Measurements from ENCODE around the gene EIF4B. TPM values are rescaled to one million over a fixed set of nuclear protein-coding genes. Genes with fewer than 3 reads are reported as not detected.

The EIF4B gene
- total RNA-seq, 2 experiments from 2014 or later, result 264 to 382 TPM

DNA sequence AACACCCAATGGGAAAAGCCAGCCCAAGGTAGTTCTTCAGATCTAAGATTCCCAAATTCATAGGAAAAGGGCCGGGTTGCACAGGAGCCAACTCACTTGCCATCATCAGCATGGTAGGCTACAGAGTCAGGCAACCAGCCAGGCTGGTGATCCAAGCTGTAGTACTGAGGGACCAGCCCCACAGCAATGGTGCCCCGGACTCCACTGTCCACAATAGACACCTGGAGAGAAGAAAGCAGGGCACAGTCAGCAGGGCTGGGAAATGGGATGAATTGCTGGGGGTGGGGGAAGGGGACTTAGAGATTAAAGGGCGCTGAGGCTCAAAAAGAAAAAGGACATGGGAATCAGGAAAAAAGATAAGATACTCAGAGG is 68.7 kb downstream of the EIF4B start:
- CTCF ChIA-PET, result interaction anchor here (1.6 to 8.6 kb wide), 2 partner anchors 10 to 24 kb away, joined by 6 to 109 read pairs; no protein-coding TSS in a partner anchor
- no peak overlapping the region for H3K4me3 Mint-ChIP-seq
- H3K27me3 Mint-ChIP-seq, result no peaks in the 10 kb centered on the region
- no peaks in the 10 kb centered on the region for H3K9me3 Mint-ChIP-seq (ENCODE audit: low read depth)
- no peak overlapping the region for H3K27ac Mint-ChIP-seq
- peaks cover 18% of the 10 kb centered on the region for H3K36me3 Mint-ChIP-seq
- H3K4me1 Mint-ChIP-seq, result peaks cover 19% of the 10 kb centered on the region
- ATAC-seq, result no peak
- DNase-seq, result no peak

DNA sequence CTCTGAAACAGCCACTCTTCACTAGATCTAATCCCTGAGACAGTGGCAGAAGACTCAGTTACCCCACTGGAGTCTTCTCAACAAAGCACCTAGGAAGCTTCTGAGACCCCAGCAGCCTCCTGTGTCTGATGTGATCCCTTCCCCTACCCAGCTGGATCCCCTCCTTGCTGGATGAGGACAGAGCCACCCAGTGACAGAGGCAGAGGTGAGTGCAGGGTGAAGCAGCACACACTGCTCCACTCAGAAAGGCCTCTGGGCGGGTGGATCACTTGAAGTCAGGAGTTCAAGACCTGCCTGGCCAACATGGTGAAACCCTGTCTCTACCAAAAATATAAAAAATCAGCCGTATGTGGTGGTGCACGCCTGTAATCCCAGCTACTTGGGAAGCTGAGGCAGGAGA is 70.2 kb downstream of the EIF4B start:
- no peak overlapping the region for H3K4me3 Mint-ChIP-seq
- DNase-seq (no peak), ATAC-seq (no peak)
- peaks cover 25% of the 10 kb centered on the region for H3K4me1 Mint-ChIP-seq
- no peak overlapping the region for H3K27ac Mint-ChIP-seq
- CTCF ChIA-PET, result interaction anchor here (1.2 to 8.6 kb wide), 6 partner anchors 11 to 276 kb away, joined by 3 to 109 read pairs (median 8); partner anchors contain the start of gene SOAT2
- H3K9me3 Mint-ChIP-seq (ENCODE audit: low read depth), result no peaks in the 10 kb centered on the region
- peaks cover 18% of the 10 kb centered on the region for H3K36me3 Mint-ChIP-seq
- H3K27me3 Mint-ChIP-seq, result no peaks in the 10 kb centered on the region

DNA sequence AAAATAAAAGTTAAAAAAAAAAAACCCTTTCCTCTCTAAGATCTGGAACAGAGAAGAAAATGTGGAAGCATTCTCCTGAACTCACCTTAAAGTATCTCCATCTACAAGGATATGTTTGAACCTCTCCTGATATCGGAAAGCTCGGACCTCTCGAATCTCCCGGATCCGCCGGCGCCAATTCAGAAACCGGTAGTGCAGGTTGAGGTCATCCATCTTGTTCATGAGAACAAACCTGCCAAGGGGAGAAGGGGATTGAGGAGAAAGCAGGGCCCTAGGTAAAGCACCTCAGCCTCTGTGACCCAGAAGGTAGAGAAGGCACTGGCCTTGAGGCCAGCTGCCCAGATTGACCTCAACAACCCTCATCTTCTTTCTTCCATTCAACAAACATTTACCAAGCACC is 70.8 kb downstream of the EIF4B start:
- peaks cover 18% of the 10 kb centered on the region for H3K36me3 Mint-ChIP-seq

DNA sequence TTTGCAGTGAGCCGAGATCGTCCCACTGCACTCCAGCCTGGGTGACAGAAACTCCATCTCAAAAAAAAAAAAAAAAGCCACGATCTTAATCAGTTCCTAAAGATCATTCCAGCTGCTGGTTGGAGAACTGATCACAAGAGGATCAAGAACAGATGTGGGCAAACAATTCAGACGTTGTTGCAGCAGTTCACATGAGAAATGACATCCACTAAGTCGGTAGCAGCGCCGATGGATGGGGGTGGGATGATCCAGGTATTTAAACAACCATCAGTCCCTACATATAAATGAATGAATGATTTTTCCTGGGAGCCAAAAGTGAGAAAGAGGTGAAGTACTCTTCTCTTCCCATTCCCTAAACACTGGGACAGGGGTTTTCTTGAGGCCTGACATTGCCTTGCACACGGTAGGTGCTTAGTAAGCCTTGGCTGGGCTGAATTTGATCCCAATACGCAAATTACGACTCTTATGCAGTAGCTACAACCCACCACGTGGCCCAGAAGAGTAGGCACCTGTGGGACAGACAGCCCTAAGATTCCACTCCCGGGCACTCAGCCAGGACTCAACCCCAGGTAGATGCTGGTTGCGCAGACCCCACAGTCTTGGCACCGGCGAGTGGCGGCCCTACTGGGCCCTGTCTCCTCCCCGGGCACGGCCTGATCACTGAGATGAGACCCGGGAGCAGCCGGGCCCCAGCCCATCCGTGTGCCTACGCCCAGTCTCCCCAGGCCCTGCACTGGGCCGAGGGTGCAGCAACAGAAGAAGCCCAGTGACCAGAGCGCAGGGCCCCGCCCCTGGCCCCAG is 72.4 kb downstream of the EIF4B start:
- Mint-ChIP-seq H3K4me1 (peaks cover 31% of the 10 kb centered on the region), H3K4me3 (peak overlapping the region; percentile 80), H3K36me3 (peaks cover 18% of the 10 kb centered on the region), H3K9me3 (ENCODE audit: low read depth) (no peaks in the 10 kb centered on the region), H3K27me3 (no peaks in the 10 kb centered on the region), H3K27ac (peak overlapping the region; percentile 88)
- ATAC-seq (peak; percentile 31), DNase-seq (no peak)
- CTCF ChIA-PET, result interaction anchor here (0.6 to 8.6 kb wide), 17 partner anchors 11 to 266 kb away, joined by 3 to 109 read pairs (median 4); partner anchors contain the start of genes CSAD, IGFBP6, SOAT2 and ZNF740

More for the DNA sequence above, 70.8 kb downstream of the EIF4B start:
- no peak overlapping the region for H3K4me3 Mint-ChIP-seq
- CTCF ChIA-PET, result interaction anchor here (0.8 to 8.6 kb wide), 6 partner anchors 12 to 275 kb away, joined by 3 to 109 read pairs (median 6); partner anchors contain the start of gene SOAT2
- peaks cover 23% of the 10 kb centered on the region for H3K4me1 Mint-ChIP-seq
- DNase-seq (no peak), ATAC-seq (no peak)
- H3K27me3 Mint-ChIP-seq, result no peaks in the 10 kb centered on the region
- H3K27ac Mint-ChIP-seq, result no peak overlapping the region
- no peaks in the 10 kb centered on the region for H3K9me3 Mint-ChIP-seq (ENCODE audit: low read depth)

DNA sequence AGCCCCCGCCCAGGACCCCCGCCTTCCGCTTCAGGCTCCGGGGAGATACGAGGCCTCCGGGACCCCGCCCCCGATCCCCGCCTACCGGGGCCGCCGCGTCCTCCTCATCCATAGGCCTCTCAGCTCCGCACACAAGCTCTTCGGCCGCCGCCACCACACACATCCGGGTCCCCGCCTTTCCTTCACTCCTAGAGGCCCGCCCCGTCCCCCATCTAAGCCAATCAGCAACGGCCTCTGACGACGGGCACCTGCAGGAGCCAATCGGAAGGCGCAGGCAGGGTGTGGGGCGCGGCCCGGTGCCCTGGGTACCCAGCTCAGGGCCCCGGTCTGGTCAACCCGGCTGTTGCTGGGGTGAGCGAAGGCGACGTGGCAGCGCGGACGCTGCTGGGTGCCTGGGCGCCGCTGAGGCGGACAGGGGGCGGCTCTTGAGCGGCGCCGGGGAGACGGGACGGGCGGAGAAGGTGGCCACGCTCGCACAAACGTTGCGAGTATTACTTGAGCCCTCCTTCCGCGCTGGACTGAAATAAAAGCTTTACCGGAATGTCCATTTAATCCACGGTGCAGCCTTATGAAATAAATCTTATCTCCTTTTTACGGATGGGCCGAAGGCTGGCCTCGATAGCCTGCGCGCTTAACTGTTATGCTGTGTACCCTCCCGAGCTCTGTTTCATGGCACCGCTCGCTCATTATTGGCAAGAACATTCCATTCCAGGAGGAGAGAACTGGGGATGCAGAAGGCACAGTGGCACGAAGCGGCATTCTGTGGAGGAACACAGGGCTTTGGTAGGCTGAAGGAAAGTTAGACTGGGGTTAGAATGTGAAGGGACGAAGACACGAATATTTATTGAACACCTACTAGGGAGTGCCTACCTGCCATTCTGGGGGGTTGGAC is 73.2 kb downstream of the EIF4B start, which contains the start of gene SPRYD3:
Gene SPRYD3, minus strand, starts transcription at position 165 of the 892 bp plus-strand sequence. Its CDS starts 57 bp downstream, at position 108.
- peak; percentile 97 for ATAC-seq
- peaks cover 11% of the 10 kb centered on the region for H3K36me3 Mint-ChIP-seq
- CTCF ChIA-PET, result interaction anchor here (0.6 to 8.6 kb wide), 16 partner anchors 10 to 265 kb away, joined by 3 to 109 read pairs (median 4); partner anchors contain the start of genes CSAD, IGFBP6, SOAT2 and ZNF740

DNA sequence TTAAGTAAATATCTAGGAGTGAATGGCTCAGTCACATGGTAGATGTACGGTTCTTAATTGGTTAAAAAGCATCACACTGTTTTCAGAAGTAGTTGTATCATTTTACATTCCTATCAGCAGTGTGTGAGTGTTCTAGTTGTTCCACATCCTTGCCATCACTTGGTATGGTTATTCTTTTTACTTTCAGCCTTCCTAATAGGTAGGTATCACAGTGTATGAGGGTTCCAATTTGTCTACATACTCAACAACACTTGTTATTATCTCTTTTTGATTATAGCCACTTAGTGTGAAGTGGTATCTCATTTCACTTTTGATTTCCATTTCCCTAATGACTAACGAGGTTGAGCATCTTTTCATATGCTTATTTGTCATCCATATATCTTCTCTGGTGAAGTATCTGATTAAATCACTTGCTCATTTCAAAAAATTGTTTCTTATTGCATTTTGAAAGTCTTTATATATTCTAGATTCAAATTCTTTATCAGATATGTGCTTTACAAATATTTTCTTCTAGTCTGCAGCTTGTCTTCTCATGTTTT is 76.5 kb downstream of the EIF4B start:
- H3K4me3 Mint-ChIP-seq, result no peak overlapping the region
- H3K36me3 Mint-ChIP-seq, result no peaks in the 10 kb centered on the region
- H3K9me3 Mint-ChIP-seq (ENCODE audit: low read depth), result no peaks in the 10 kb centered on the region
- DNase-seq (no peak), ATAC-seq (no peak)
- H3K27ac Mint-ChIP-seq, result no peak overlapping the region
- peaks cover 13% of the 10 kb centered on the region for H3K27me3 Mint-ChIP-seq
- H3K4me1 Mint-ChIP-seq, result peaks cover 24% of the 10 kb centered on the region
- CTCF ChIA-PET, result interaction anchor here (0.7 to 8.6 kb wide), 5 partner anchors 10 to 29 kb away, joined by 3 to 109 read pairs (median 9); partner anchors contain the start of genes IGFBP6 and SOAT2

More for the DNA sequence above, 73.2 kb downstream of the EIF4B start, which contains the start of gene SPRYD3:
- peak; percentile 97 for DNase-seq
- Mint-ChIP-seq H3K4me1 (peaks cover 31% of the 10 kb centered on the region), H3K4me3 (peak within 1 kb of the TSS; percentile 80), H3K27me3 (no peaks in the 10 kb centered on the region), H3K27ac (peak within 1 kb of the TSS; percentile 88), H3K9me3 (ENCODE audit: low read depth) (no peaks in the 10 kb centered on the region)

DNA sequence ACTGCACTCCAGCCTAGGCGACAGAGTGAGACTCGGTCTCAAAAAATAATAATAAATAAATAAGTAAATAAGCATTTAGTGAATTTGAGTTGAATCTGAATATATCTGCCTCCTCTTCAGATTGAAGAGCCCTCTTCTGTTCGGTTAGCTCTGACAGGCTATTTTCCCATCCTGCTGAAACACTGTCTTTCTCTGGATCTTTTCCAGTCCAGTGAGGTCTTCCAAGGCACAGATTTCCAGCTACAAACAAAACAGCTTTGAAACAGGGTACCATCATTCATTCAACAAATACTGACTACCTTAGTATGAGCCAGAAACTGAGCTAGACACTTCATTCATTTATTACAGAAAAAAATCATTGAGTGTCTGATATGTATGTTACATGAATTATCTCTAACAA is 80.1 kb downstream of the EIF4B start:
- H3K36me3 Mint-ChIP-seq, result no peaks in the 10 kb centered on the region
- H3K27me3 Mint-ChIP-seq, result peaks cover 21% of the 10 kb centered on the region
- DNase-seq (no peak), ATAC-seq (no peak)
- H3K9me3 Mint-ChIP-seq (ENCODE audit: low read depth), result no peaks in the 10 kb centered on the region
- CTCF ChIA-PET, result interaction anchor here (1.1 to 4.9 kb wide), 5 partner anchors 12 to 238 kb away, joined by 3 to 34 read pairs (median 6); partner anchors contain the start of gene IGFBP6
- H3K4me3 Mint-ChIP-seq, result no peak overlapping the region
- H3K27ac Mint-ChIP-seq, result no peak overlapping the region
- H3K4me1 Mint-ChIP-seq, result peaks cover 8% of the 10 kb centered on the region

DNA sequence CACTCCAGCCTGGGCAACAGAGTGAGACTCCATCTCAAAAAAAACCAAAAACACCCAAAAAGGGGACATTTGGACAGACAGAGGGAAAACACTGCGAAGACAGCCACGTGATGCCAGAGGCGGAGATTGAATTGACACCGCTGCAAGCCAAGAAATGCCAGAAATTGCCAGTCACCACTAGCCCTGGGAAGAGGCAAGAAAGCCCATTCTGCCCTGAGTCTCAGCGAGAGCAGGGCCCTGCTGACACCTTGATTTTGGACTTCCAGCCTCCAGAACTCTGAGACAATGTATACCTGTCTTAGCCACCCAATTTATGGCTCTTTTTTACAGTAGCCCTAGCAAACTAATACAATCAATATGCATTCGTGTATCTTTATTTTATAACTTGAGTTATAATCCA is 83.8 kb downstream of the EIF4B start:
- no peak for DNase-seq
- Mint-ChIP-seq H3K4me3 (no peak overlapping the region), H3K27me3 (peaks cover 21% of the 10 kb centered on the region), H3K9me3 (ENCODE audit: low read depth) (no peaks in the 10 kb centered on the region), H3K36me3 (no peaks in the 10 kb centered on the region), H3K27ac (no peak overlapping the region), H3K4me1 (peaks cover 10% of the 10 kb centered on the region)
- ATAC-seq, result no peak
- CTCF ChIA-PET, result interaction anchor here (0.6 to 1.2 kb wide), 3 partner anchors 9 to 36 kb away, joined by 3 to 4 read pairs (median 4); no protein-coding TSS in a partner anchor

DNA sequence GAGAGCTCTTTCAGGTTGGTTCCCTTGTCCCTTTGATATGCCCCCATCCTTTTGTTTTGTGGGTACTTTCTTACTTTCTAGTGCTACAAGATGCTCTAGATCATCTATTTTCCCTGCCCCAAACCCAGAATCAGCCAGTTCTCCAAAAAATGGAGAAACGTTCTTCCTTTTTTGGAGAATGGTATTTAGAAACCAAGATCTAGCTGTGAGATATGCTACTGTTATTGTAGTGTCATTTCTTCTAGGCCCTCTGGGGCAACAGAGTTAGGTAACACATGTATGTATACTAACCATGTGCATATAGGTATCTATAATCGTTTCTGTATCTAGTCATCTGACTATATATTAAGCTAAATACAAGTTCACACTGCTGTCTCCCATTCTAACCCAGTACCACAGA is 84.3 kb downstream of the EIF4B start:
- Mint-ChIP-seq H3K4me1 (peaks cover 10% of the 10 kb centered on the region), H3K27ac (no peak overlapping the region), H3K27me3 (peaks cover 21% of the 10 kb centered on the region), H3K9me3 (ENCODE audit: low read depth) (no peaks in the 10 kb centered on the region), H3K4me3 (no peak overlapping the region), H3K36me3 (no peaks in the 10 kb centered on the region)
- CTCF ChIA-PET, result interaction anchor here (0.6 to 1.2 kb wide), 4 partner anchors 9 to 813 kb away, joined by 3 to 4 read pairs (median 4); no protein-coding TSS in a partner anchor
- ATAC-seq (peak; percentile 27), DNase-seq (no peak)

DNA sequence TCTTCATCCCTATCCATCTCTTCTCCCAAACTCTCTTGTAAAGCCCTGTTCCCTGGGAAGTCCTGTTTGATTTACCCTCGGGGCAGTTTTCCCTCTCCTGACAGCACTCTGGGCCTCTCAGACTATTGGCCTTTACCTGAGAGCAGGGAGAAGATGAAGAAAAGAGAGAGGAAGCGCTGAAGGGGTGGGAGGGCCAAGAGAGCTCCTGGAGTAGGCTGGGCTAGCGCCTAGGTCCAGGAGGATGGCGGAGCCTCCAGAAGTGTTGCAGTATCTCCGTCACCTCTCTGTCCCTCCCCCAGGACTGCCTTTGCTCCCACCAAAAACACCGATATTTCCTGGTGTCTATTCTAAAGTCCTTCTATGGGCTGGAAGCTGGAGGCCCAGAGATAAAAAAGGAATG is 85.5 kb downstream of the EIF4B start:
- Mint-ChIP-seq H3K9me3 (ENCODE audit: low read depth) (no peaks in the 10 kb centered on the region), H3K4me3 (no peak overlapping the region), H3K36me3 (no peaks in the 10 kb centered on the region), H3K4me1 (peaks cover 11% of the 10 kb centered on the region), H3K27ac (no peak overlapping the region), H3K27me3 (peaks cover 18% of the 10 kb centered on the region)
- ATAC-seq (no peak), DNase-seq (no peak)
- CTCF ChIA-PET, result interaction anchor here (1.2 to 4.8 kb wide), 3 partner anchors 9 to 26 kb away, joined by 3 to 29 read pairs (median 3); partner anchors contain the start of gene SOAT2

Measured in activated CD8-positive, alpha-beta memory T cell treated with anti-CD3 and anti-CD28 coated beads, Interleukin-2, amount 10 ng/mL, durations not matched to agents 7 days and 5 days (primary cell).